Measurements from ENCODE around the gene KLHL10.

The KLHL10 gene

DNA sequence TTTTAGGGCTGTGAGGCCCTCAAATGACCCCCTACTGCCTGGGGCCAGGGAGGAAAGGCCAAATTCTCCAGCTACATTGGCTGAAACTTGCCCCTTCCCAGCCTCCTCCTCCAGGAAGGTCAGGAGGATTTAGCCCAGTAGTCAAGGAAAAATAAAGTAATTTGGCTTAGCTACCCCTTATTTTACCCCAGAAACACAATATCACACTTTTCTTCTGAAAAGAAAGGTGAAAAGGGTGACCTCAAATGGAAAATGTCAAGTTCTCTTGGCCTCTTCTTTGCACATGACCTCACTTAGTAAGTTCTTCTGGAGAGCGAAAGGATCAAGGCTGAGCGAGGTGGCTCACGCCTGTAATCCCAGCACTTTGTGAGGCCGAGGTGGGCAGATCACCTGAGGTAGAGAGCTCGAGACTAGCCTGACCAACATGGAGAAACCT is 43.1 kb upstream of the KLHL10 start:
- peak in 1 of 2 donors; percentile 48 for DNase-seq
- Histone ChIP-seq H3K14ac (ENCODE audit: low read length) (no peak overlapping the region), H3K36me3 (ENCODE audit: control insufficient read depth in 1 of 2, insufficient read depth in 2 of 2, low read length in 2 of 2) (no peaks in the 10 kb centered on the region), H3K23ac (ENCODE audit: low read length) (no peak overlapping the region), H4K8ac (ENCODE audit: low read depth, low read length) (no peak overlapping the region), H3K18ac (ENCODE audit: low read length) (no peak overlapping the region), H3K4me1 (ENCODE audit: control insufficient read depth in 1 of 2, insufficient read depth in 2 of 2, low read length in 2 of 2) (peaks cover 31 to 38% of the 10 kb centered on the region in 2 experiments), H2AFZ (ENCODE audit: insufficient read depth, low read length, poor library complexity) (no peak overlapping the region), H2AK5ac (ENCODE audit: low read length) (no peak overlapping the region), H4K12ac (ENCODE audit: low read depth, low read length) (no peak overlapping the region), H3K27ac (ENCODE audit: low read depth, low read length) (peak overlapping the region; percentile 86), H3K79me2 (ENCODE audit: control insufficient read depth, insufficient read depth, low read length, poor library complexity) (peaks cover 6% of the 10 kb centered on the region), H3K4me2 (ENCODE audit: low read length) (no peak overlapping the region), H2BK12ac (ENCODE audit: low read length) (peak overlapping the region; percentile 55), H3K4ac (ENCODE audit: low read depth, low read length) (no peak overlapping the region), H2BK5ac (ENCODE audit: low read depth, low read length, poor library complexity) (no peak overlapping the region), H3K9ac (ENCODE audit: low read length) (no peak overlapping the region), H3K4me3 (ENCODE audit: low read depth, low read length) (no peak overlapping the region), H3K79me1 (ENCODE audit: low read length) (peaks cover 26% of the 10 kb centered on the region), H2BK120ac (ENCODE audit: insufficient read depth, low read length, poor library complexity) (no peak overlapping the region), H3K9me3 (ENCODE audit: insufficient read depth, low read depth, low read length) (peaks cover 1% of the 10 kb centered on the region), H4K91ac (ENCODE audit: low read depth, low read length) (no peak overlapping the region), H3K27me3 (ENCODE audit: insufficient read depth, low read length) (no peaks in the 10 kb centered on the region)
- no CpG with 5 or more reads among the region's 5 CpGs for WGBS (ENCODE audit: extremely low coverage, insufficient coverage, insufficient read length)

DNA sequence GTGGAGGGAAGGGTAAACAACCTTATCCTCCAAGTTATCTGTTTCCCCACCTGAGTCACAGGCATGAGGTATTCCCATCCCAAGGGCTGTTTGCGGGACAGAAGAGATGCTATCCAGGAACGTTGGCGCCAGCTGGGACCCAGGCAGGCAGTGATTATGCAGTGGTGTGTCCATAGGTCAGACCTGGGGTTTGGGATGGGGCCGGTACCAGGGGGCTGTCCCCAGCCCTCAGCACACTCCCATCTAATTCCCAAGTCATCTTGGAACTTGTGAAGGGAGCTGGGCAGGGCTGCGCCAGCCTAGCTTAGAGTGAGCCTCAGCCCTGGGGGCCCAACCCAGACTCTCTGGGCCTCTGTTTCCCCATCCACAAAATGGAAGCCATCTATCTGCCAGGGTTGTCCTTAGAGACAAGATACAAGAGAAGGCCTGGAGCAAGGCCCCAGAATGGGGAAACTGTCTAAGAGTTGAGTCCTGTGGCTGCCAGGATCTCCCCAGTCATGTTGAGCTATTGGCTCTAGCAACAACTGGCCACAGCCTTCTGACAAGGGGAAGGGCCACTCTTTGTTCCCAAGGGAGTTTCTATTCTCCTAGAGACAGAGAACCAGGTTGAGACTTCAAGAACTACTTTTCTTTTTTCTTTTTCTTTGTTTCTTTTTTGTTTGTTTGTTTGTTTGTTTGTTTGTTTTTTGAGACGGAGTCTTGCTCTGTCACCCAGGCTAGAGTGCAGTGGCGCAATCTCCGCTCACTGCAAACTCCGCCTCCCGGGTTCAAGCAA is 41.3 kb upstream of the KLHL10 start:
- H4K8ac ChIP-seq (ENCODE audit: low read depth, low read length), result peak overlapping the region; percentile 27
- H3K27me3 ChIP-seq (ENCODE audit: insufficient read depth, low read length), result no peaks in the 10 kb centered on the region
- H3K4me1 ChIP-seq (ENCODE audit: control insufficient read depth in 1 of 2, insufficient read depth in 2 of 2, low read length in 2 of 2), result peaks cover 36 to 46% of the 10 kb centered on the region in 2 experiments
- no peak overlapping the region for H3K4me2 ChIP-seq (ENCODE audit: low read length)
- H3K79me1 ChIP-seq (ENCODE audit: low read length), result peaks cover 31% of the 10 kb centered on the region
- DNase-seq, result peak; percentile 92 to 93
- H3K4ac ChIP-seq (ENCODE audit: low read depth, low read length), result no peak overlapping the region
- H3K79me2 ChIP-seq (ENCODE audit: control insufficient read depth, insufficient read depth, low read length, poor library complexity), result peaks cover 6% of the 10 kb centered on the region
- peak overlapping the region; percentile 48 for H2BK120ac ChIP-seq (ENCODE audit: insufficient read depth, low read length, poor library complexity)
- peaks cover 1% of the 10 kb centered on the region for H3K9me3 ChIP-seq (ENCODE audit: insufficient read depth, low read depth, low read length)
- H4K91ac ChIP-seq (ENCODE audit: low read depth, low read length), result peak overlapping the region; percentile 88
- no peak overlapping the region for H4K12ac ChIP-seq (ENCODE audit: low read depth, low read length)
- WGBS (ENCODE audit: extremely low coverage, insufficient coverage, insufficient read length), result no CpG with 5 or more reads among the region's 10 CpGs
- peak overlapping the region; percentile 19 for H2BK12ac ChIP-seq (ENCODE audit: low read length)
- H2AK5ac ChIP-seq (ENCODE audit: low read length), result no peak overlapping the region
- H2AFZ ChIP-seq (ENCODE audit: insufficient read depth, low read length, poor library complexity), result no peak overlapping the region
- no peaks in the 10 kb centered on the region for H3K36me3 ChIP-seq (ENCODE audit: control insufficient read depth in 1 of 2, insufficient read depth in 2 of 2, low read length in 2 of 2)
- H3K9ac ChIP-seq (ENCODE audit: low read length), result no peak overlapping the region
- peak overlapping the region; percentile 90 for H3K27ac ChIP-seq (ENCODE audit: low read depth, low read length)
- H3K14ac ChIP-seq (ENCODE audit: low read length), result peak overlapping the region; percentile 4
- no peak overlapping the region for H3K23ac ChIP-seq (ENCODE audit: low read length)
- no peak overlapping the region for H3K4me3 ChIP-seq (ENCODE audit: low read depth, low read length)
- peak overlapping the region; percentile 71 for H2BK5ac ChIP-seq (ENCODE audit: low read depth, low read length, poor library complexity)
- peak overlapping the region; percentile 22 for H3K18ac ChIP-seq (ENCODE audit: low read length)

DNA sequence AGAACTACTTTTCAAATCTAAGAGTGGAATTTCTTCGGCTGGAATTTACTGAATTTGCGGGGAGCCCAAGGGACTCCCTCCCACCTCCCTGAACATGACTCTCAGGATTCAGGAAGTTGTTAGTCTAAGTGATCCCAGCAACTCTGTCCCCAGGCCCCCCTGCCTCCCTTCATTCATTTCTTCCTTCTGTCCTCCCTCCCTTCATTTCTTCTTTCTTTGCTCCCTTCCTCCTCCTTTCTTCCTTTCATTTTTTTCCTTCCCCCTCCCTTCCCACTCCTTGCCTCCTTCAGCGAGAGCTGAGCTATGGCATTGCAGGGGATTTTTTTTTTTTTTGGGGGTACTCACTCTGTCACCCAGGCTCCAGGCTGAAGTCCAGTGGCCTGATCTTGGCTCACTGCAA is 40.2 kb upstream of the KLHL10 start:
- Histone ChIP-seq H3K23ac (ENCODE audit: low read length) (no peak overlapping the region), H4K12ac (ENCODE audit: low read depth, low read length) (no peak overlapping the region), H3K27me3 (ENCODE audit: insufficient read depth, low read length) (no peaks in the 10 kb centered on the region), H3K4me2 (ENCODE audit: low read length) (no peak overlapping the region), H2AK5ac (ENCODE audit: low read length) (no peak overlapping the region), H2BK5ac (ENCODE audit: low read depth, low read length, poor library complexity) (peak overlapping the region; percentile 56), H2AFZ (ENCODE audit: insufficient read depth, low read length, poor library complexity) (no peak overlapping the region), H3K79me2 (ENCODE audit: control insufficient read depth, insufficient read depth, low read length, poor library complexity) (peaks cover 6% of the 10 kb centered on the region), H3K9me3 (ENCODE audit: insufficient read depth, low read depth, low read length) (no peaks in the 10 kb centered on the region), H3K14ac (ENCODE audit: low read length) (peak overlapping the region; percentile 25), H3K4me1 (ENCODE audit: control insufficient read depth in 1 of 2, insufficient read depth in 2 of 2, low read length in 2 of 2) (peaks cover 32 to 41% of the 10 kb centered on the region in 2 experiments), H3K4ac (ENCODE audit: low read depth, low read length) (no peak overlapping the region), H4K91ac (ENCODE audit: low read depth, low read length) (peak overlapping the region; percentile 31), H3K27ac (ENCODE audit: low read depth, low read length) (no peak overlapping the region), H3K36me3 (ENCODE audit: control insufficient read depth in 1 of 2, insufficient read depth in 2 of 2, low read length in 2 of 2) (peaks cover 1 to 3% of the 10 kb centered on the region in 2 experiments), H3K18ac (ENCODE audit: low read length) (no peak overlapping the region), H3K4me3 (ENCODE audit: low read depth, low read length) (no peak overlapping the region), H2BK120ac (ENCODE audit: insufficient read depth, low read length, poor library complexity) (peak overlapping the region; percentile 31), H2BK12ac (ENCODE audit: low read length) (peak overlapping the region; percentile 56), H3K9ac (ENCODE audit: low read length) (no peak overlapping the region), H4K8ac (ENCODE audit: low read depth, low read length) (peak overlapping the region; percentile 33), H3K79me1 (ENCODE audit: low read length) (peaks cover 32% of the 10 kb centered on the region)
- no peak for DNase-seq
- no CpG with 5 or more reads among the region's 3 CpGs for WGBS (ENCODE audit: extremely low coverage, insufficient coverage, insufficient read length)

DNA sequence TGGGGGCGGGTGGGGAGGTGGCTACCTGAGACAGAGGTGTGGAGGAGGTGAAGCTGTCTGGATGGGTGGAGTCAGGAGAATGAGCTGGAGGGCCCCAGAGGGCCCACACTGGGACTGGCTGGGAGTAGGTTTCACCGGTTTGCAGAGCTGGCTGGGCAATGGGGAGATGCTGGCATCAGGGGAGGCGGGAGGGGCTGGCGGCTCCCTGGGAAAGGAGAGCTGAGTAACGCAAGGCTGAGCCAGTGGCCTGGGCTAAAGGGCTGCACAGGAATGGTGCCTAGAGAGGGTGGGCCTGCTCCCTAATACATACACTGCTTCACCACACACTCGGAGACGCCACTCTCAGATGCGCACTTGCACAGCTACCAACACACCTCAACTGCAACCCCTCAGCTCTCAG is 38.3 kb upstream of the KLHL10 start:
- Histone ChIP-seq H2BK12ac (ENCODE audit: low read length) (peak overlapping the region; percentile 9), H4K91ac (ENCODE audit: low read depth, low read length) (no peak overlapping the region), H3K9me3 (ENCODE audit: insufficient read depth, low read depth, low read length) (no peaks in the 10 kb centered on the region)

More for the DNA sequence above, 38.3 kb upstream of the KLHL10 start:
- H3K27ac ChIP-seq (ENCODE audit: low read depth, low read length), result no peak overlapping the region
- DNase-seq, result peak; percentile 62 to 65
- H3K79me1 ChIP-seq (ENCODE audit: low read length), result peaks cover 17% of the 10 kb centered on the region
- H3K4me1 ChIP-seq (ENCODE audit: control insufficient read depth in 1 of 2, insufficient read depth in 2 of 2, low read length in 2 of 2), result peaks cover 18 to 28% of the 10 kb centered on the region in 2 experiments
- peaks cover 3 to 6% of the 10 kb centered on the region in 2 experiments for H3K36me3 ChIP-seq (ENCODE audit: control insufficient read depth in 1 of 2, insufficient read depth in 2 of 2, low read length in 2 of 2)
- no peak overlapping the region for H2BK120ac ChIP-seq (ENCODE audit: insufficient read depth, low read length, poor library complexity)
- H2BK5ac ChIP-seq (ENCODE audit: low read depth, low read length, poor library complexity), result no peak overlapping the region
- H3K9ac ChIP-seq (ENCODE audit: low read length), result no peak overlapping the region
- H4K8ac ChIP-seq (ENCODE audit: low read depth, low read length), result no peak overlapping the region
- no peak overlapping the region for H3K4me3 ChIP-seq (ENCODE audit: low read depth, low read length)
- no peaks in the 10 kb centered on the region for H3K27me3 ChIP-seq (ENCODE audit: insufficient read depth, low read length)
- H4K12ac ChIP-seq (ENCODE audit: low read depth, low read length), result no peak overlapping the region
- no peaks in the 10 kb centered on the region for H3K79me2 ChIP-seq (ENCODE audit: control insufficient read depth, insufficient read depth, low read length, poor library complexity)
- WGBS (ENCODE audit: extremely low coverage, insufficient coverage, insufficient read length), result no CpG with 5 or more reads among the region's 8 CpGs
- no peak overlapping the region for H2AFZ ChIP-seq (ENCODE audit: insufficient read depth, low read length, poor library complexity)
- H3K4ac ChIP-seq (ENCODE audit: low read depth, low read length), result no peak overlapping the region
- H3K23ac ChIP-seq (ENCODE audit: low read length), result no peak overlapping the region
- H2AK5ac ChIP-seq (ENCODE audit: low read length), result peak overlapping the region; percentile 1
- H3K18ac ChIP-seq (ENCODE audit: low read length), result no peak overlapping the region
- no peak overlapping the region for H3K4me2 ChIP-seq (ENCODE audit: low read length)
- no peak overlapping the region for H3K14ac ChIP-seq (ENCODE audit: low read length)
